CMK (cell line): ENCODE results near the gene BFSP1.

Experiments used
- DNase-seq: peaks from one replicate; pipeline ENCODE4 v3.0.0-alpha.2; 2010; ENCODE audit warnings: low read depth

The BFSP1 gene

GRCh38 chr20:17530716-17531664 lies at the start of gene BFSP1:
Gene BFSP1, minus strand, starts transcription at chr20:17531379. Its CDS starts 50 bp downstream, at chr20:17531329.
- DNase-seq = no peak

GRCh38 chr20:17580895-17581294 lies 49.7 kb upstream of the BFSP1 start:
- no peak for DNase-seq

- no peak for DNase-seq
These were observed 48.3 kb upstream of the BFSP1 start for GRCh38 chr20:17579369-17580039.

- DNase-seq = no peak
These were observed 45.0 kb upstream of the BFSP1 start for GRCh38 chr20:17576215-17576614.

GRCh38 chr20:17573463-17573862 lies 42.3 kb upstream of the BFSP1 start:
- no peak for DNase-seq

GRCh38 chr20:17572034-17572638 lies 41.0 kb upstream of the BFSP1 start:
- DNase-seq = no peak

GRCh38 chr20:17571153-17571527 lies 40.0 kb upstream of the BFSP1 start:
- DNase-seq = no peak

GRCh38 chr20:17570347-17571152 lies 39.4 kb upstream of the BFSP1 start:
- DNase-seq = no peak

- DNase-seq = peak; percentile 76
These were observed 38.6 kb upstream of the BFSP1 start, which contains the start of gene DSTN for GRCh38 chr20:17569616-17570346. Gene DSTN, plus strand, starts transcription at chr20:17570075. Its CDS starts 134 bp downstream, at chr20:17570209.

GRCh38 chr20:17568972-17569521 lies 37.9 kb upstream of the BFSP1 start:
- DNase-seq = no peak

- no peak for DNase-seq
These were observed 37.0 kb upstream of the BFSP1 start for GRCh38 chr20:17568045-17568788.

GRCh38 chr20:17566345-17566744 lies 35.2 kb upstream of the BFSP1 start:
- no peak for DNase-seq

GRCh38 chr20:17565169-17565845 lies 34.1 kb upstream of the BFSP1 start:
- no peak for DNase-seq

GRCh38 chr20:17562804-17563305 lies 31.7 kb upstream of the BFSP1 start:
- DNase-seq = no peak

- no peak for DNase-seq
These were observed 29.3 kb upstream of the BFSP1 start for GRCh38 chr20:17560344-17561074.

- DNase-seq = no peak
These were observed 28.2 kb upstream of the BFSP1 start for GRCh38 chr20:17559338-17559737.

GRCh38 chr20:17558941-17559304 lies 27.7 kb upstream of the BFSP1 start:
- DNase-seq = no peak

- no peak for DNase-seq
These were observed 27.2 kb upstream of the BFSP1 start for GRCh38 chr20:17558154-17558940.
